HG02852 (cell line): ENCODE results near the gene CD81.
A peak's percentile ranks its signal among the peaks of the same experiment; 100 is the strongest.
"Not testable (repeated sequence)": the region's sequence is repeated elsewhere in the genome, so short reads cannot be mapped to it uniquely, and the experiment has no call there.

Experiments used
- ATAC-seq: cut with Tn5 transposase; IDR thresholded peaks from one replicate; pipeline ENCODE4 v1.9.1; 2021; ENCODE audit warnings: mild to moderate bottlenecking, moderate library complexity; ENCODE audit not compliant: unreplicated experiment

The CD81 gene, protein sequence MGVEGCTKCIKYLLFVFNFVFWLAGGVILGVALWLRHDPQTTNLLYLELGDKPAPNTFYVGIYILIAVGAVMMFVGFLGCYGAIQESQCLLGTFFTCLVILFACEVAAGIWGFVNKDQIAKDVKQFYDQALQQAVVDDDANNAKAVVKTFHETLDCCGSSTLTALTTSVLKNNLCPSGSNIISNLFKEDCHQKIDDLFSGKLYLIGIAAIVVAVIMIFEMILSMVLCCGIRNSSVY

GRCh38 chr11:2376751-2377451 is at the start of gene CD81:
Gene CD81 (plus strand): TSS chr11:2377310. CDS start chr11:2377550, 240 bp downstream.
- peak; percentile 40 for ATAC-seq

DNA sequence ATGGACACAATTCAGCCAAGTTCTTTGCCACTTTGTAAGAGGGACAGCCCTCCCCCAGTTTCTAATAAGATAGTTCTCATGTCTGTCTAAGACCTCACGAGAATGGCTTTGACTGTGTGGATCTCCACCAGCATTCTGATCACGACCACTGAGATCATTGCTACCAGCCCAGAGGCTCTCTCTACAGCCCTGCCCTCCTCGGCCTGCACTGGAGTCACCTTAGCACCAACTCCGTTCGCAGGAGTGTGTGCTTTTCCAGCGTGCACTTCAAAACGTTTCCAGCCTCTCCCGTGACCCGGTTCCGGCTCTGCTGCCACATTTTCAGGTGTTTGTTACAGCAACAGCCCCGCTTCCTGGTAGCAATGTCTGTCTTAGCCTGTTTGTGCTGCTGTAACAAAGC is 49.1 kb upstream of the CD81 start:
- ATAC-seq = no peak

DNA sequence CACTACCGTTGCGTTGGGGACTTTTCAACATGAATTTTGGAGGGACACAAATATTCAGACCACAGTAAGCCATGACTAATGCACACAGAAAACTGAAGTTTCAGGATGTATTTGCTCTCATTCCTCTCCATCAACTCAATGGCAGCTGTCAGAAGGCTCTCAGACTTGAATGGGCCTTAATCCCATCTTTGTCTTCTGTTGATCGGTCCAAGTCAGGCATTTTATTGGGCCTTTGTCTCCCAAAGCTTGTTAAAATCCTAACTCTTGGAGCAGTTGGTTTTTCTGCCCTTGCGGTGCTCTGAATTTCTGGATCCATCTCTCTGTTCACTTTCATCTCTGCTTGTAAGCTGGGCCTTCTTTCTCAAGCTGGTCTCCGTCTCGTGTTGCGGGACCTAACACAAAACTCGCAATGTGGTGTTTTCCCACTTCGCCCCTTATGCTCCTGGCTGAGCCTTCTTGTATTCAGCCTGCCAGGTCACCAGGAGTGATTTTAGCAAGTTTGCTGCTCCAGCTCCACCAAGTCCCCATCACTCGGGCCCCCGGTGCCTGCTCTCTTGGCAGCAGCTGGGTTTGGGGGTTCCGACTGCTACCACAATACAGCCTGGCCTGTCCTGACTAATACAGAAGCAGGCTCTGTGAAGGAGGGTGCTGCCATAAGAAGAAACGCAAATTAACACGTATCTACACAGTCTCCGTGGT is 48.3 kb upstream of the CD81 start:
- ATAC-seq = no peak

- ATAC-seq = no peak
These were observed 47.6 kb upstream of the CD81 start for GRCh38 chr11:2329551-2329950.

DNA sequence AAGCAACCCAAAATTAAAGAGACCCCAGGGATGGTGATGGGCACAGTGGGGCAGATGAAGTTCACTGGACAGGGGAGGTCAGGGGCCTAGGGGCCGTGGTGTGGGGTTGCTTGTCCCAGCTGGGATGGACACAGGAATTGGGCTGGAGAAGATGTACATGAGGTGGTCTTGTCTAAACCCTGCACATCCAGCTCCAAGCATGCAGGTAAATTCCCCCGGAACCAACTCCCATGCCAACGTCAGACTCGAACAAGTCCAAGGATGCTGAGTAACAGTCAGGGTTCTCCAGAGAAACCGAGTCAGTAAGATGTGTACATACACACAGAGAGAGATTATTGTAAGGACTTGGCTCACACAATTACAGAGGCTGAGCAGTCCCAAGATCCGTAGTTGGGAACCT is 46.4 kb upstream of the CD81 start:
- ATAC-seq = no peak

DNA sequence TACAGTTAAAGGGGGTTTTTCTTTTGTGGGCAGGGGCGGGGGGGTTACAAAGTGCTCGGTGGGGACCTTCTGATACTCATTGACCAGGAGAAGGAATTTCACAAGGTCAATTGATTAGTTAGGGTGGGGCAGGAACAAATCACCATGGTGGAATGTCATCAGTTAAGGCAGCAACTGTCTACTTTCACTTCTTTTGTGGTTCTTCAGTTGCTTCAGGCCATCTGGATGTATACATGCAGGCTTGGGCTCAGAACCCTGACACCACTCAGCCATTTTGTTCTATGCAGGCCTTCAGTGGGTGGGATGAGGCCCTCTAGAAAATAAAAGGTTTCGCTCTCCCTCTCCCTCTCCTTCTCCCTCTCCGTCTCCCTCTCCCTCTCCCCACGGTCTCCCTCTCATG is 45.7 kb upstream of the CD81 start:
- ATAC-seq = no peak

DNA sequence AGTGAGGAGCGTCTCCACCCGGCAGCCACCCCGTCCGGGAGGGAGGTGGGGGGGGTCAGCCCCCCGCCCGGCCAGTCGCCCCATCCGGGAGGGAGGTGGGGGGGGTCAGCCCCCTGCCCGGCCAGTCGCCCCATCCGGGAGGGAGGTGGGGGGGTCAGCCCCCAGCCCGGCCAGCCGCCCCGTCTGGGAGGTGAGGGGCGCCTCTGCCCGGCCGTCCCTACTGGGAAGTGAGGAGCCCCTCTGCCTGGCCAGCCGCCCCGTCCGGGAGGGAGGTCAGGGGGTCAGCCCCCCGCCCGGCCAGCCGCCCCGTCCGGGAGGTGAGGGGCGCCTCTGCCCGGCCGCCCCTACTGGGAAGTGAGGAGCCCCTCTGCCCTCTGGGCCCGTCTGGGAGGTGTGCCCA is 44.5 kb upstream of the CD81 start:
- not testable (repeated sequence) for ATAC-seq

- ATAC-seq = not testable (repeated sequence)
These were observed 43.5 kb upstream of the CD81 start for GRCh38 chr11:2333486-2334205.

DNA sequence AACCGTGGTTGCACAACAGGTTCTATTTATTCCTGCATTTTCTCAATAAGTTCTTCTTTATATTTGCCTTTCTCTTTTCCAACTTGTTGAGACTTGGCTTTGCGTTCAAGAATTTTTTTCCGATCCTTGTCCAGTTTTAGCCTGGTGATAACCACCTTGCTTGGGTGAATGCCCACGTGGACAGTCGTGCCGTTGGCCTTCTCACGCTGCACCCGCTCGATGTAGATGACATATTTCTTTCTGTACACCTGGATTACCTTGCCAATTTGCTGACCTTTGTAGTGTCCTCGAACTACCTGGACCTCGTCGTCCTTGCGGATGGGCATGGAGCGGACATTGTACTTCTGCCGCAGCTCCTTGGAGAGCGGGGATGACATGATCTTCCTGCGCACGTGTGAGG is 41.8 kb upstream of the CD81 start:
- ATAC-seq = not testable (repeated sequence)

DNA sequence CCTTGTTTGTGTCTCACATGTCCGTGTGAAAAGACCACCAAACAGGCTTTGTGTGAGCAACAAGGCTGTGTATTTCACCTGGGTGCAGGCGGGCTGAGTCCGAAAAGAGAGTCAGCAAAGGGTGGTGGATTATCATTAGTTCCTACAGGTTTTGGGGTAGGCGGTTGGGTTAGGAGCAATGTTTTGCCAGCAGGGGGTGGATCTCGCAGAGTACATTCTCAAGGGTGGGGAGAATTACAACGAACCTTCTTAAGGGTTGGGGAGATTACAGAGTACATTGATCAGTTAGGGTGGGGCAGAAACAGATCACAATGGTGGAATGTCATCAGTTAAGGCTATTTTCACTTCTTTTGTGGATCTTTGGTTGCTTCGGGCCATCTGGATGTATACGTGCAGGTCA is 38.4 kb upstream of the CD81 start:
- ATAC-seq = not testable (repeated sequence)

GRCh38 chr11:2342557-2342956 is 34.6 kb upstream of the CD81 start:
- ATAC-seq = no peak

DNA sequence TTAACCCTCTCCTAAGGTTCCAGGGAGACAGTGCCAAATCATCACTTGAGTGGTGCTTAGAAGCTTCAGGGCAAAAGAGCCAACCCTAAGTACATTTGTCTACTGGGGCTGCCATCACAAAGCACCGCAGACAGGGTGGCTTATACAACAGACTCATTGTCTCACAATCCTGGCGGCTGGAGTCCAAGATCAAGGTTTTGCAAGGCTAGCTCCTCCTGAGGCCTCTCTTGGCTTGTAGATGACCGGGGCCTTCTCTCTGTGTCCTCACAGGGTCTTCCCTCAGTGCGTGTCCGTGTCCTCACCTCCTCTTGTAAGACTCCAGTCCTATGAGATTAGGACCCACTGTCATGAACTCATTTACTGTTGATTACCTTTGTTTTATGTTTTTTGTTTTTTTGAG is 34.1 kb upstream of the CD81 start:
- no peak for ATAC-seq

GRCh38 chr11:2343502-2343901 is 33.6 kb upstream of the CD81 start:
- ATAC-seq = no peak

GRCh38 chr11:2345050-2345449 is 32.1 kb upstream of the CD81 start:
- ATAC-seq = no peak

DNA sequence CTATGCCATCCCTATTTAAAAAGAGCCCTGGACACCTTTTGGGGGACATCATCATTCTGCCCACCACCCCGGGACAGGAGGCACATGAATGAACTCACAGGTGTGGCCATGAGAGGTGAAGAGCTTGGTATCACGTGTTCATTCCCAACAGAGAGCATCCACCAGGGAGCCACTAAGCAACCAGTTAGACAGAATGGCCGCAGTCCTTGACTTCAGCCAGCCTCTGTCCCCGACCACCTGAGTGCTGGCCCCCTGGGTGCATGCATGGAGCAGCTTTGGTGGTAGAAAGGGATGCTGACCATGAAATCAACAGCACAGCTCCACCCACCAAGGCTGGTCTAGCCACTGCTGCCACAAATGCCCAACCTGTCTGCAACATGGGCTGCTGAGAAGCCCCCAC is 31.1 kb upstream of the CD81 start:
- no peak for ATAC-seq

DNA sequence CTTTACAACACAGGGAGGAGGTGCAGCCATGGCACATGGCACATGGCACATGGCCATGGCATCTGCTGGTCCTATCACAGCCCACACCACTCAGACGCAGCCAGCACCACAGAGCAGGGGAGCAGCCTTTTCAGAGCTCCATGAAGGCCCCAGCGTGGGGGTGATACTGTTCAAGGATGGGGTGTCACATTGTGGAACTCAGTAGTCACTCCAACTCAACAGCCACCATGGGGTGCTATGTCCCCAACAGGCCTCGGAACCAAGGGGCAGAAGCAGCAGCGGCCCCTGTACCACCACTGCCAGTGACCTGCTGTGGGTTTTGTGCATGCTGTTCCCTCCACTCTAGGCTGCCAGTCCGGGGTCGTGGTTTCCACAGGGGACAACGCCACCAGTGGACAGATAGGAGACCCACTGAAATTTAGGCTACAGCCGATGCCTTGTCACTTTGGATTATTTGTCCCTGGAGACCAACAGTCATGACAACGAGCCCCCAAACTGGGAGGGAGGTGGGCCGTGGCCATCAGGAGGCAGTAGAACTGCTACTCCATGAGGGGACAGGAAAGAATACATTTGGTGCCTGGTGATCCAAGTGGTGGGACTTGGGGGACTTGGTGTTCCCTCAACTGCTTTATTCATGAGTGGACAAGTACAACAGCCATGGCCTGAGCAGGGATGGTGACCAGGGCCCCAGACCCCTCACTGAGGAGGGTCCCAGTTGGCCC is 30.4 kb upstream of the CD81 start:
- ATAC-seq = no peak

- ATAC-seq = no peak
These were observed 29.7 kb upstream of the CD81 start for GRCh38 chr11:2347308-2347830.

GRCh38 chr11:2348986-2349385 is 28.1 kb upstream of the CD81 start:
- no peak for ATAC-seq

- no peak for ATAC-seq
These were observed 25.4 kb upstream of the CD81 start for GRCh38 chr11:2351701-2352100.

- ATAC-seq = no peak
These were observed 24.7 kb upstream of the CD81 start for GRCh38 chr11:2352420-2352819.
